GM06990 (cell line): ENCODE data around the gene CREBRF.

ENCODE experiments used
- DNase-seq: peaks from one replicate; pipeline ENCODE4 v3.0.0-alpha.2; 2011; ENCODE audit not compliant: insufficient read length; ENCODE audit errors: extremely low read depth
- H3K27me3 ChIP-seq: replicated peaks from 2 replicates; pipeline ENCODE4 v1.6.0; 2011; ENCODE audit warnings: low read length; ENCODE audit not compliant: control insufficient read depth, insufficient read depth
- H3K36me3 ChIP-seq: 2 replicates; pipeline ENCODE4 v1.5.1; 2011; ENCODE audit warnings: low read length; ENCODE audit not compliant: control insufficient read depth, insufficient read depth
- H3K4me3 ChIP-seq: replicated peaks from 2 replicates; pipeline ENCODE4 v1.5.1; 2011; ENCODE audit warnings: low read depth, mild to moderate bottlenecking, control low read depth, low read length
- CTCF ChIP-seq: IDR thresholded peaks from 2 replicates; pipeline ENCODE4 v1.5.1; 2011; ENCODE audit warnings: low read length, control low read depth, mild to moderate bottlenecking, inconsistent platforms; ENCODE audit not compliant: insufficient read depth, poor library complexity, severe bottlenecking

CREBRF gene

GRCh38 chr5:173172166-173172565, 116.0 kb downstream of the CREBRF start:
- H3K27me3 ChIP-seq, result no peaks in the 10 kb centered on the region
- no peak for DNase-seq
- TF ChIP-seq CTCF, result no peak
- H3K36me3 ChIP-seq, result no peaks in the 10 kb centered on the region
- no peak overlapping the region for H3K4me3 ChIP-seq

- H3K36me3 ChIP-seq, result no peaks in the 10 kb centered on the region
- H3K27me3 ChIP-seq, result no peaks in the 10 kb centered on the region; the same call in none of the 2 replicates
- no peak for TF ChIP-seq CTCF
- DNase-seq, result no peak
- H3K4me3 ChIP-seq, result no peak overlapping the region
These were observed 119.4 kb downstream of the CREBRF start for GRCh38 chr5:173175523-173175922.

GRCh38 chr5:173178369-173178910, 122.3 kb downstream of the CREBRF start:
- no peak for TF ChIP-seq CTCF
- H3K27me3 ChIP-seq, result no peaks in the 10 kb centered on the region; the same call in none of the 2 replicates
- DNase-seq, result no peak
- no peaks in the 10 kb centered on the region for H3K36me3 ChIP-seq
- H3K4me3 ChIP-seq, result no peak overlapping the region

- no peaks in the 10 kb centered on the region; the same call in none of the 2 replicates for H3K27me3 ChIP-seq
- H3K4me3 ChIP-seq, result no peak overlapping the region
- no peak for DNase-seq
- H3K36me3 ChIP-seq, result no peaks in the 10 kb centered on the region
- TF ChIP-seq CTCF, result no peak
These were observed 124.2 kb downstream of the CREBRF start for GRCh38 chr5:173180331-173180730.

- Histone ChIP-seq H3K4me3 (no peak overlapping the region), H3K36me3 (no peaks in the 10 kb centered on the region), H3K27me3 (no peaks in the 10 kb centered on the region; the same call in 1 of the 2 replicates)
- DNase-seq, result peak; percentile 39
- peak; percentile 50 for TF ChIP-seq CTCF
These were observed 131.0 kb downstream of the CREBRF start for GRCh38 chr5:173187054-173187743.

- H3K4me3 ChIP-seq, result no peak overlapping the region
- H3K36me3 ChIP-seq, result no peaks in the 10 kb centered on the region
- H3K27me3 ChIP-seq, result no peaks in the 10 kb centered on the region; the same call in 1 of the 2 replicates
- no peak for TF ChIP-seq CTCF
- no peak for DNase-seq
These were observed 132.1 kb downstream of the CREBRF start for GRCh38 chr5:173188280-173188679.
